Calu3 (cell line): ENCODE data around the gene DEGS2. TPM values are rescaled to one million over a fixed set of nuclear protein-coding genes. Genes with fewer than 3 reads are reported as not detected.
A peak's percentile ranks its signal among the peaks of the same experiment; 100 is the strongest.
"Not testable (repeated sequence)": the region's sequence is repeated elsewhere in the genome, so short reads cannot be mapped to it uniquely, and the experiment has no call there.

Source experiments
- Bru-seq: library from RNA; stranded (reverse); fragments of 400-500 nt; gene quantifications from one replicate; lab custom pipeline; 2021; lab: Mats Ljungman, UMichigan
- BruChase-seq, 2 experiments: library from RNA; stranded (reverse); fragments of 400-500 nt; gene quantifications; one replicate each; lab custom pipeline; 2021; lab: Mats Ljungman, UMichigan
- BruUV-seq: library from RNA; stranded (reverse); fragments of 400-500 nt; replicated peaks from 2 replicates; lab custom pipeline; 2021; lab: Mats Ljungman, UMichigan
- CTCF ChIA-PET: fragments of 300-600 bp; sonication (Branson Sonifier 250); formaldehyde crosslinking; loops from one replicate; lab custom pipeline; 2022; ENCODE audit warnings: antibody characterized with exemption; lab: Charles Lee
- DNase-seq: peaks from one replicate; pipeline ENCODE4 v3.0.0; 2022
- H3K27ac Mint-ChIP-seq: one replicate; pipeline ENCODE4 v1.8.0; 2022; ENCODE audit warnings: mixed read lengths; ENCODE audit not compliant: unreplicated experiment
- H3K27me3 Mint-ChIP-seq: one replicate; pipeline ENCODE4 v1.8.0; 2022; ENCODE audit warnings: mixed read lengths; ENCODE audit not compliant: unreplicated experiment
- H3K36me3 Mint-ChIP-seq: one replicate; pipeline ENCODE4 v1.8.0; 2022; ENCODE audit warnings: mild to moderate bottlenecking, moderate library complexity, mixed read lengths; ENCODE audit not compliant: insufficient read depth, unreplicated experiment
- H3K4me1 Mint-ChIP-seq: one replicate; pipeline ENCODE4 v1.8.0; 2022; ENCODE audit warnings: mild to moderate bottlenecking, low read depth, mixed read lengths; ENCODE audit not compliant: unreplicated experiment
- H3K4me3 Mint-ChIP-seq: one replicate; pipeline ENCODE4 v1.8.0; 2022; ENCODE audit warnings: mild to moderate bottlenecking, low read depth, moderate library complexity, mixed read lengths; ENCODE audit not compliant: unreplicated experiment
- H3K9me3 Mint-ChIP-seq: one replicate; pipeline ENCODE4 v1.8.0; 2022; ENCODE audit warnings: low read depth, mixed read lengths; ENCODE audit not compliant: unreplicated experiment
- intact Hi-C: fragments of 100-400 bp; cut with micrococcal nuclease; formaldehyde crosslinking; loops from one replicate; pipeline ENCODE4 v1.10.0; 2022; ENCODE audit not compliant: unreplicated experiment
- long read RNA-seq: library from polyadenylated mRNA; stranded (forward); transcript quantifications from one replicate; pipeline ENCODE4 v2.0.0, GENCODE V29; 2022
- total RNA-seq: library from RNA; stranded (reverse); gene quantifications from 2 replicates; pipeline ENCODE4 v1.2.3, GENCODE V29; 2022
- TF ChIP-seq, protein P1 (sequence below): fragments of 200-600 bp; IDR thresholded peaks from one replicate; pipeline ENCODE4 v1.8.0; 2022; ENCODE audit warnings: antibody characterized with exemption; ENCODE audit not compliant: unreplicated experiment

The DEGS2 gene
- total RNA-seq (2.5 and 4.3 TPM in 2 replicates), Bru-seq, nascent RNA (percentile 24 among the genes with signal in this experiment), BruChase-seq, experiment 1, labeled RNA remaining after a 6-hour chase (percentile 26 among the genes with signal in this experiment), BruChase-seq, experiment 2, labeled RNA remaining after a 2-hour chase (percentile 25 among the genes with signal in this experiment)
- long read RNA-seq, full-length matches to known transcripts, result 6 of 8 reads
- long read RNA-seq, partial matches to known transcripts, result 0 of 8 reads
- long read RNA-seq, other reads (novel, unspliced or antisense), result 2 of 8 reads

GRCh38 chr14:100159094-100159864, at the start of gene DEGS2:
Gene DEGS2 (minus strand): TSS chr14:100159645. CDS start chr14:100159587, 58 bp downstream.
- Mint-ChIP-seq H3K27me3 (no peaks in the 10 kb centered on the region), H3K4me3 (peak within 1 kb of the TSS; percentile 74), H3K36me3 (peaks cover 6% of the 10 kb centered on the region), H3K27ac (no peak within 1 kb of the TSS), H3K4me1 (peaks cover 18% of the 10 kb centered on the region), H3K9me3 (peaks cover 5% of the 10 kb centered on the region)
- peak; percentile 59 for DNase-seq
- intact Hi-C loops, result no loop called here
- BruUV-seq, result no TSS peak
- TF ChIP-seq, protein P1, sequence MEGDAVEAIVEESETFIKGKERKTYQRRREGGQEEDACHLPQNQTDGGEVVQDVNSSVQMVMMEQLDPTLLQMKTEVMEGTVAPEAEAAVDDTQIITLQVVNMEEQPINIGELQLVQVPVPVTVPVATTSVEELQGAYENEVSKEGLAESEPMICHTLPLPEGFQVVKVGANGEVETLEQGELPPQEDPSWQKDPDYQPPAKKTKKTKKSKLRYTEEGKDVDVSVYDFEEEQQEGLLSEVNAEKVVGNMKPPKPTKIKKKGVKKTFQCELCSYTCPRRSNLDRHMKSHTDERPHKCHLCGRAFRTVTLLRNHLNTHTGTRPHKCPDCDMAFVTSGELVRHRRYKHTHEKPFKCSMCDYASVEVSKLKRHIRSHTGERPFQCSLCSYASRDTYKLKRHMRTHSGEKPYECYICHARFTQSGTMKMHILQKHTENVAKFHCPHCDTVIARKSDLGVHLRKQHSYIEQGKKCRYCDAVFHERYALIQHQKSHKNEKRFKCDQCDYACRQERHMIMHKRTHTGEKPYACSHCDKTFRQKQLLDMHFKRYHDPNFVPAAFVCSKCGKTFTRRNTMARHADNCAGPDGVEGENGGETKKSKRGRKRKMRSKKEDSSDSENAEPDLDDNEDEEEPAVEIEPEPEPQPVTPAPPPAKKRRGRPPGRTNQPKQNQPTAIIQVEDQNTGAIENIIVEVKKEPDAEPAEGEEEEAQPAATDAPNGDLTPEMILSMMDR, result no peak
- CTCF ChIA-PET, result interaction anchor here (0.8 kb wide), 1 partner anchor 21 kb away, joined by 3 read pairs; no protein-coding TSS in a partner anchor

DNA sequence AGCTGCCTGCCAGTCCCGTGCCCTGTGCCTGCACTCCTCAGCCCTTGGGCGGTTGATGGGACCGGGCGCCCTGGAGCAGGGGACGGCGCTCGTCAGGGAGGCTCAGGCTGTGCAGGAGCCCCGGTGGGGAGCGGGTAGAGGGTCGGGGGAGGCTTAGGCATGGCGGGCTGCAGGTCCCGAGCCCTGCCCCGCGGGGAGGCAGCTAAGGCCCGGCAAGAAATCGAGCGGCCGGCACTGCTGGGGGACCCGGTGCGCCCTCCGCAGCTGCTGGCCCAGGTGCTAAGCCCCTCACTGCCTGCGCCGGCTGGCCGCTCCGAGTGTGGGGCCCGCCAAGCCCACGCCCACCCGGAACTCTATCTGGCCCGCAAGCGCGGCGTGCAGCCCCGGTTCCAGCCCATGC, 48.7 kb upstream of the DEGS2 start:
- H3K9me3 Mint-ChIP-seq, H3K27ac Mint-ChIP-seq, H3K4me3 Mint-ChIP-seq, BruUV-seq, intact Hi-C loops, DNase-seq, CTCF ChIA-PET, H3K4me1 Mint-ChIP-seq, H3K27me3 Mint-ChIP-seq, H3K36me3 Mint-ChIP-seq: not testable (repeated sequence)

- DNase-seq, intact Hi-C loops: not testable (repeated sequence)
These were observed 48.1 kb upstream of the DEGS2 start for GRCh38 chr14:100207588-100207987.

GRCh38 chr14:100204835-100205167, 45.4 kb upstream of the DEGS2 start:
- H3K4me1 Mint-ChIP-seq, result not testable (repeated sequence)
- CTCF ChIA-PET, result interaction anchor here (0.6 to 2.0 kb wide), 4 partner anchors 10 to 42 kb away, joined by 3 to 8 read pairs (median 5); no protein-coding TSS in a partner anchor

More at GRCh38 chr14:100207588-100207987, 48.1 kb upstream of the DEGS2 start:
- BruUV-seq, H3K4me1 Mint-ChIP-seq, H3K36me3 Mint-ChIP-seq, H3K9me3 Mint-ChIP-seq, H3K27ac Mint-ChIP-seq, CTCF ChIA-PET, H3K4me3 Mint-ChIP-seq, H3K27me3 Mint-ChIP-seq: not testable (repeated sequence)

GRCh38 chr14:100203962-100204834, 44.8 kb upstream of the DEGS2 start:
- CTCF ChIA-PET, result interaction anchor here (0.6 to 2.0 kb wide), 5 partner anchors 9 to 41 kb away, joined by 3 to 8 read pairs (median 5); no protein-coding TSS in a partner anchor
- Mint-ChIP-seq H3K27me3 (no peaks in the 10 kb centered on the region), H3K9me3 (no peaks in the 10 kb centered on the region), H3K27ac (no peak overlapping the region), H3K4me1 (no peaks in the 10 kb centered on the region), H3K4me3 (no peak overlapping the region), H3K36me3 (no peaks in the 10 kb centered on the region)
- DNase-seq, result peak; percentile 47
- TF ChIP-seq, protein P1, result no peak
- BruUV-seq, result no TSS peak
- intact Hi-C loops, result no loop called here

More at GRCh38 chr14:100204835-100205167, 45.4 kb upstream of the DEGS2 start:
- DNase-seq, H3K9me3 Mint-ChIP-seq, H3K27ac Mint-ChIP-seq, BruUV-seq, H3K36me3 Mint-ChIP-seq, H3K4me3 Mint-ChIP-seq, H3K27me3 Mint-ChIP-seq, intact Hi-C loops: not testable (repeated sequence)
